ENCODE results near the gene NTRK2. TPM values are rescaled to one million over a fixed set of nuclear protein-coding genes. Genes with fewer than 3 reads are reported as not detected.

Gene NTRK2
- total and polyA plus RNA-seq, 2 experiments from 2014 or later = 0.03 TPM; not detected in 1

DNA sequence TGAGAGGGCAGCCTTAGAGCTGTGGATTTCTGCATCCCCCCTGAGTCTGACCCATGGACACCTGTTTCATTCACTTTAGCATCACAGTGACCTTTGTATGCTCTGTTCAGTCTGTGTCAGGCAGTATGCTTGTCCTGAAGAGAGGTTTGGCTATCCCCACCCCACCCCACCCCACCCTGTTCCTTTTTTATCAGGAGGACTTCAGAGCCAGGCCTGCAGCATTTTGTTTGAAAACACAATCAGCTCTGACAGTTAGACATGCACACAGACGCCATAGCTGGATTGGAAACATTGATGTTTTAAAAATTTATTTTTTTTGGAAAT, 142.2 kb downstream of the NTRK2 start (continued):
- TF ChIP-seq, protein P1, sequence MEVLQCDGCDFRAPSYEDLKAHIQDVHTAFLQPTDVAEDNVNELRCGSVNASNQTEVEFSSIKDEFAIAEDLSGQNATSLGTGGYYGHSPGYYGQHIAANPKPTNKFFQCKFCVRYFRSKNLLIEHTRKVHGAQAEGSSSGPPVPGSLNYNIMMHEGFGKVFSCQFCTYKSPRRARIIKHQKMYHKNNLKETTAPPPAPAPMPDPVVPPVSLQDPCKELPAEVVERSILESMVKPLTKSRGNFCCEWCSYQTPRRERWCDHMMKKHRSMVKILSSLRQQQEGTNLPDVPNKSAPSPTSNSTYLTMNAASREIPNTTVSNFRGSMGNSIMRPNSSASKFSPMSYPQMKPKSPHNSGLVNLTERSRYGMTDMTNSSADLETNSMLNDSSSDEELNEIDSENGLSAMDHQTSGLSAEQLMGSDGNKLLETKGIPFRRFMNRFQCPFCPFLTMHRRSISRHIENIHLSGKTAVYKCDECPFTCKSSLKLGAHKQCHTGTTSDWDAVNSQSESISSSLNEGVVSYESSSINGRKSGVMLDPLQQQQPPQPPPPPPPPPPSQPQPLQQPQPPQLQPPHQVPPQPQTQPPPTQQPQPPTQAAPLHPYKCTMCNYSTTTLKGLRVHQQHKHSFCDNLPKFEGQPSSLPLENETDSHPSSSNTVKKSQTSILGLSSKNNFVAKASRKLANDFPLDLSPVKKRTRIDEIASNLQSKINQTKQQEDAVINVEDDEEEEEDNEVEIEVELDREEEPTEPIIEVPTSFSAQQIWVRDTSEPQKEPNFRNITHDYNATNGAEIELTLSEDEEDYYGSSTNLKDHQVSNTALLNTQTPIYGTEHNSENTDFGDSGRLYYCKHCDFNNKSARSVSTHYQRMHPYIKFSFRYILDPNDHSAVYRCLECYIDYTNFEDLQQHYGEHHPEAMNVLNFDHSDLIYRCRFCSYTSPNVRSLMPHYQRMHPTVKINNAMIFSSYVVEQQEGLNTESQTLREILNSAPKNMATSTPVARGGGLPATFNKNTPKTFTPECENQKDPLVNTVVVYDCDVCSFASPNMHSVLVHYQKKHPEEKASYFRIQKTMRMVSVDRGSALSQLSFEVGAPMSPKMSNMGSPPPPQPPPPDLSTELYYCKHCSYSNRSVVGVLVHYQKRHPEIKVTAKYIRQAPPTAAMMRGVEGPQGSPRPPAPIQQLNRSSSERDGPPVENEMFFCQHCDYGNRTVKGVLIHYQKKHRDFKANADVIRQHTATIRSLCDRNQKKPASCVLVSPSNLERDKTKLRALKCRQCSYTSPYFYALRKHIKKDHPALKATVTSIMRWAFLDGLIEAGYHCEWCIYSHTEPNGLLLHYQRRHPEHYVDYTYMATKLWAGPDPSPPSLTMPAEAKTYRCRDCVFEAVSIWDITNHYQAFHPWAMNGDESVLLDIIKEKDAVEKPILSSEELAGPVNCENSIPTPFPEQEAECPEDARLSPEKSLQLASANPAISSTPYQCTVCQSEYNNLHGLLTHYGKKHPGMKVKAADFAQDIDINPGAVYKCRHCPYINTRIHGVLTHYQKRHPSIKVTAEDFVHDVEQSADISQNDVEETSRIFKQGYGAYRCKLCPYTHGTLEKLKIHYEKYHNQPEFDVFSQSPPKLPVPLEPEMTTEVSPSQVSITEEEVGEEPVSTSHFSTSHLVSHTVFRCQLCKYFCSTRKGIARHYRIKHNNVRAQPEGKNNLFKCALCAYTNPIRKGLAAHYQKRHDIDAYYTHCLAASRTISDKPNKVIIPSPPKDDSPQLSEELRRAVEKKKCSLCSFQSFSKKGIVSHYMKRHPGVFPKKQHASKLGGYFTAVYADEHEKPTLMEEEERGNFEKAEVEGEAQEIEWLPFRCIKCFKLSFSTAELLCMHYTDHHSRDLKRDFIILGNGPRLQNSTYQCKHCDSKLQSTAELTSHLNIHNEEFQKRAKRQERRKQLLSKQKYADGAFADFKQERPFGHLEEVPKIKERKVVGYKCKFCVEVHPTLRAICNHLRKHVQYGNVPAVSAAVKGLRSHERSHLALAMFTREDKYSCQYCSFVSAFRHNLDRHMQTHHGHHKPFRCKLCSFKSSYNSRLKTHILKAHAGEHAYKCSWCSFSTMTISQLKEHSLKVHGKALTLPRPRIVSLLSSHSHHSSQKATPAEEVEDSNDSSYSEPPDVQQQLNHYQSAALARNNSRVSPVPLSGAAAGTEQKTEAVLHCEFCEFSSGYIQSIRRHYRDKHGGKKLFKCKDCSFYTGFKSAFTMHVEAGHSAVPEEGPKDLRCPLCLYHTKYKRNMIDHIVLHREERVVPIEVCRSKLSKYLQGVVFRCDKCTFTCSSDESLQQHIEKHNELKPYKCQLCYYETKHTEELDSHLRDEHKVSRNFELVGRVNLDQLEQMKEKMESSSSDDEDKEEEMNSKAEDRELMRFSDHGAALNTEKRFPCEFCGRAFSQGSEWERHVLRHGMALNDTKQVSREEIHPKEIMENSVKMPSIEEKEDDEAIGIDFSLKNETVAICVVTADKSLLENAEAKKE (CRISPR knock-in tag; IDR thresholded peaks at IDR 0.05) = no peak

DNA sequence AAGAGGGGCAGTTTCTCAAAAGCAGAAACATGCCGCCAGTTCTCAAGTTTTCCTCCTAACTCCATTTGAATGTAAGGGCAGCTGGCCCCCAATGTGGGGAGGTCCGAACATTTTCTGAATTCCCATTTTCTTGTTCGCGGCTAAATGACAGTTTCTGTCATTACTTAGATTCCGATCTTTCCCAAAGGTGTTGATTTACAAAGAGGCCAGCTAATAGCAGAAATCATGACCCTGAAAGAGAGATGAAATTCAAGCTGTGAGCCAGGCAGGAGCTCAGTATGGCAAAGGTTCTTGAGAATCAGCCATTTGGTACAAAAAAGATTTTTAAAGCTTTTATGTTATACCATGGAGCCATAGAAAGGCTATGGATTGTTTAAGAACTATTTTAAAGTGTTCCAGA, 142.8 kb downstream of the NTRK2 start:
- no peaks in the 10 kb centered on the region for H3F3A ChIP-seq (replicated peaks; ENCODE audit: low read depth)
- no peak for TF ChIP-seq CREB1 (CRISPR knock-in tag; IDR thresholded peaks at IDR 0.05; ENCODE audit: low read depth)
- no peak for TF ChIP-seq ZNF114 (CRISPR knock-in tag; IDR thresholded peaks at IDR 0.05)
- TF ChIP-seq, protein P2, sequence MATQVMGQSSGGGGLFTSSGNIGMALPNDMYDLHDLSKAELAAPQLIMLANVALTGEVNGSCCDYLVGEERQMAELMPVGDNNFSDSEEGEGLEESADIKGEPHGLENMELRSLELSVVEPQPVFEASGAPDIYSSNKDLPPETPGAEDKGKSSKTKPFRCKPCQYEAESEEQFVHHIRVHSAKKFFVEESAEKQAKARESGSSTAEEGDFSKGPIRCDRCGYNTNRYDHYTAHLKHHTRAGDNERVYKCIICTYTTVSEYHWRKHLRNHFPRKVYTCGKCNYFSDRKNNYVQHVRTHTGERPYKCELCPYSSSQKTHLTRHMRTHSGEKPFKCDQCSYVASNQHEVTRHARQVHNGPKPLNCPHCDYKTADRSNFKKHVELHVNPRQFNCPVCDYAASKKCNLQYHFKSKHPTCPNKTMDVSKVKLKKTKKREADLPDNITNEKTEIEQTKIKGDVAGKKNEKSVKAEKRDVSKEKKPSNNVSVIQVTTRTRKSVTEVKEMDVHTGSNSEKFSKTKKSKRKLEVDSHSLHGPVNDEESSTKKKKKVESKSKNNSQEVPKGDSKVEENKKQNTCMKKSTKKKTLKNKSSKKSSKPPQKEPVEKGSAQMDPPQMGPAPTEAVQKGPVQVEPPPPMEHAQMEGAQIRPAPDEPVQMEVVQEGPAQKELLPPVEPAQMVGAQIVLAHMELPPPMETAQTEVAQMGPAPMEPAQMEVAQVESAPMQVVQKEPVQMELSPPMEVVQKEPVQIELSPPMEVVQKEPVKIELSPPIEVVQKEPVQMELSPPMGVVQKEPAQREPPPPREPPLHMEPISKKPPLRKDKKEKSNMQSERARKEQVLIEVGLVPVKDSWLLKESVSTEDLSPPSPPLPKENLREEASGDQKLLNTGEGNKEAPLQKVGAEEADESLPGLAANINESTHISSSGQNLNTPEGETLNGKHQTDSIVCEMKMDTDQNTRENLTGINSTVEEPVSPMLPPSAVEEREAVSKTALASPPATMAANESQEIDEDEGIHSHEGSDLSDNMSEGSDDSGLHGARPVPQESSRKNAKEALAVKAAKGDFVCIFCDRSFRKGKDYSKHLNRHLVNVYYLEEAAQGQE (IDR thresholded peaks at IDR 0.05; ENCODE audit: unreplicated experiment) = no peak
- no peaks in the 10 kb centered on the region for H3K36me3 ChIP-seq (ENCODE audit: insufficient read depth)
- H3K79me2 ChIP-seq (replicated peaks; ENCODE audit: insufficient read depth) = no peaks in the 10 kb centered on the region
- H3K4me3 ChIP-seq = no peak overlapping the region
- no peak overlapping the region for H3K4me2 ChIP-seq
- H3K4me3 Mint-ChIP-seq = no peak overlapping the region
- H3K27ac Mint-ChIP-seq = no peak overlapping the region
- H3K27me3 ChIP-seq (ENCODE audit: insufficient read depth) = no peaks in the 10 kb centered on the region
- H3K9me3 Mint-ChIP-seq = no peaks in the 10 kb centered on the region
- no peaks in the 10 kb centered on the region for H3K27me3 Mint-ChIP-seq (ENCODE audit: insufficient read depth, low read depth, poor library complexity)
- no peaks in the 10 kb centered on the region for H4K20me1 ChIP-seq (replicated peaks; ENCODE audit: insufficient read depth)
- H3K27ac ChIP-seq (ENCODE audit: low read depth) = no peak overlapping the region
- H3K9me2 ChIP-seq (ENCODE audit: insufficient read depth) = peaks cover 8% of the 10 kb centered on the region; the same call in 1 of the 2 replicates
- ATAC-seq = no peak
- H3K36me3 Mint-ChIP-seq (ENCODE audit: low read depth) = no peaks in the 10 kb centered on the region
- H2AFZ ChIP-seq = no peak overlapping the region
- no peak for DNase-seq (ENCODE audit: low spot score)
- peaks cover 37% of the 10 kb centered on the region for H3K4me1 Mint-ChIP-seq
- H3K4me1 ChIP-seq (ENCODE audit: insufficient read depth) = peaks cover 10% of the 10 kb centered on the region

Data from GM23338 (cell line).